Esophagus squamous epithelium (tissue), 5 donors: Measurements from ENCODE around the gene SLFN14. TPM values are rescaled to one million over a fixed set of nuclear protein-coding genes. Genes with fewer than 3 reads are reported as not detected.

ENCODE experiments used
- DNase-seq: peaks from one replicate; lab custom pipeline; 2025; lab: John Stamatoyannopoulos, UW
- H3K27ac ChIP-seq, 4 donors: fragments of 200-600 bp; sonication (generic); one replicate each; pipeline ENCODE4 v1.5.1; 2016 to 2019; ENCODE audit warnings: mild to moderate bottlenecking in 1 of 4
- H3K27me3 ChIP-seq, 4 donors: fragments of 200-600 bp; sonication (generic); 1 replicate in 3 of 4; 2 replicates in 1 of 4; pipeline versions ENCODE4 v1.5.1 to v1.6.0; 2017 to 2021; ENCODE audit warnings: antibody characterized with exemption in 1 of 4
- H3K36me3 ChIP-seq, 3 donors: fragments of 200-600 bp; sonication (generic); one replicate each; pipeline ENCODE4 v1.5.1; 2016 to 2019
- H3K4me1 ChIP-seq, 3 donors: fragments of 200-600 bp; sonication (generic); one replicate each; pipeline ENCODE4 v1.5.1; 2017 to 2019
- H3K4me3 ChIP-seq, 4 donors: fragments of 200-600 bp; sonication (generic); 1 replicate in 3 of 4; 2 replicates in 1 of 4; pipeline ENCODE4 v1.5.1; 2016 to 2019; ENCODE audit warnings: mild to moderate bottlenecking in 2 of 4, moderate library complexity in 1 of 4
- H3K9me3 ChIP-seq, 3 donors: fragments of 200-600 bp; sonication (generic); one replicate each; pipeline ENCODE4 v1.5.1; 2016 to 2019
- POLR2A ChIP-seq, 4 donors: fragments of 450-650 bp; IDR thresholded peaks; one replicate each; pipeline ENCODE4 v1.6.1; 2017; ENCODE audit warnings: antibody characterized with exemption in 4 of 4, mild to moderate bottlenecking in 4 of 4, moderate library complexity in 3 of 4
- WGBS, 2 donors: methylation state at CpG; one replicate each; pipeline ENCODE4 v1.1.5; 2018; 5-methylcytosine and 5-hydroxymethylcytosine counted together
- intact Hi-C: fragments of 100-400 bp; cut with DNase I; formaldehyde crosslinking; loops from one replicate; pipeline ENCODE4 v1.15.0; 2022
- total RNA-seq, 4 donors: library from RNA; depleted of rRNA; stranded (reverse); fragments of >200 nt; gene quantifications; one replicate each; pipeline ENCODE4 v1.1.0, GENCODE V29; 2016
- TF ChIP-seq, protein P1 (sequence below), 6 experiments: fragments of 450-650 bp in 4 of 6; fragments of 200-600 bp in 2 of 6; sonication (generic) in 2 of 6; IDR thresholded peaks; one replicate each; pipeline ENCODE4 v1.5.1; 2016 to 2019; ENCODE audit warnings: antibody characterized with exemption in 6 of 6, mild to moderate bottlenecking in 4 of 6, moderate library complexity in 4 of 6
- donor health status: DM: yes; HTN: yes; CAD: no.

The SLFN14 gene
- total RNA-seq, 4 donors from 2014 or later: not detected

DNA sequence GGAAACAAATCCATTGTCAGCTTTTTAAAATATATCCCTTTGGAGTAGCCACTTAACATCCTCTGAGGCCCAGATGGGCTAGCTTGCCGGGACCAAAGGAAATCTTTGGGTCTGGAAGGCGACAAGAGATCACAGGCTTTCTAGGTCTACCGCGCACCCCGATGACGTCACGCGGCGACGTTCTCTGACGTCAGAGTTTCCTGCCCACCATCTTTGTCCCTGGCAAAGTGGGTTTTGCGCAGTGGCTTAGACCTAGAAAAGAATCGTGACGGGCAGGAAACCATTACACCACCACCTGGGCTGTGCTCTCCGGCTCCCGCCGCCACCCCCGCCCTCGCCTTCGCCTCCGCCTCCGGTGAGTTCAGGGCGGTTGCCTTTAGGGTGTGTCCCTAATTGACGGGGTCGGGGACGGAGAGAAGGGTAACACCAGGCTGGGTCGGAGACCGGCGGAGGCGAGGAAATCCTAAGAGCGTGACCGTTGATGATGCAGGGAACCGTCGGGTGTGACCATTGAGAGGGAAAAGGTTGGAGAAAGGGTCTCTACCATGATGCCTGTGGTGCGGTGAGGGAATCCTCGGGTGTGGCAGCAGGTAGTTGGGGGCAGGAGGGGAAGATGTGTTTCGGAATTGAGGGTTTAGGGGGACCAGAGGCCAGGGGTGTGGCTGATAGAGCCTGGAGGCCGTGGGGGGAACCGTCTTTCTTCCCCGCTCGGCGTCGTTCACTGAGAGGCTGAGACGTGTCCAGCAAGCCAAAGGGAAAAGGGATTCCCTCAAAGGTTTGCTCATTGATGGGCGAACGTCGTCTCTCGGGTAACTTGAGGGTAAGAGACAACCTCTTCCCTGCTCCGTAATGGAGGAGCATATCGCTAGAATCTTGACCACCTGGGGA lies 26.7 kb upstream of the SLFN14 start, which contains the start of gene AP2B1:
TSS of gene AP2B1 (plus strand) at position 249 of the 888 bp plus-strand sequence. CDS start 6,709 bp downstream, outside the sequence.
- Histone ChIP-seq H3K27ac (peak within 1 kb of the TSS; percentile 88 to 95 (median 90)), H3K9me3 (no peaks in the 10 kb centered on the region), H3K36me3 (no peaks in the 10 kb centered on the region), H3K4me1 (peaks cover 10 to 49% (median 23%) of the 10 kb centered on the region in 3 donors), H3K4me3 (peak within 1 kb of the TSS; percentile 59 to 86 (median 74)), H3K27me3 (peaks cover 0 to 27% (median 0%) of the 10 kb centered on the region in 4 donors)
- WGBS, 2 donors: 0 to 1% methylated on average over 31 to 34 of the region's 50 CpGs
- DNase-seq: peak; percentile 52
- TF ChIP-seq, protein P1, sequence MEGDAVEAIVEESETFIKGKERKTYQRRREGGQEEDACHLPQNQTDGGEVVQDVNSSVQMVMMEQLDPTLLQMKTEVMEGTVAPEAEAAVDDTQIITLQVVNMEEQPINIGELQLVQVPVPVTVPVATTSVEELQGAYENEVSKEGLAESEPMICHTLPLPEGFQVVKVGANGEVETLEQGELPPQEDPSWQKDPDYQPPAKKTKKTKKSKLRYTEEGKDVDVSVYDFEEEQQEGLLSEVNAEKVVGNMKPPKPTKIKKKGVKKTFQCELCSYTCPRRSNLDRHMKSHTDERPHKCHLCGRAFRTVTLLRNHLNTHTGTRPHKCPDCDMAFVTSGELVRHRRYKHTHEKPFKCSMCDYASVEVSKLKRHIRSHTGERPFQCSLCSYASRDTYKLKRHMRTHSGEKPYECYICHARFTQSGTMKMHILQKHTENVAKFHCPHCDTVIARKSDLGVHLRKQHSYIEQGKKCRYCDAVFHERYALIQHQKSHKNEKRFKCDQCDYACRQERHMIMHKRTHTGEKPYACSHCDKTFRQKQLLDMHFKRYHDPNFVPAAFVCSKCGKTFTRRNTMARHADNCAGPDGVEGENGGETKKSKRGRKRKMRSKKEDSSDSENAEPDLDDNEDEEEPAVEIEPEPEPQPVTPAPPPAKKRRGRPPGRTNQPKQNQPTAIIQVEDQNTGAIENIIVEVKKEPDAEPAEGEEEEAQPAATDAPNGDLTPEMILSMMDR (IDR thresholded peaks at IDR 0.05): peak in 3 of 6 experiments; percentile 17 to 41 (median 25)
- TF ChIP-seq POLR2A (IDR thresholded peaks at IDR 0.05): peak in 3 of 4 donors; percentile 62 to 66 (median 65)
- intact Hi-C loops: no loop called here

DNA sequence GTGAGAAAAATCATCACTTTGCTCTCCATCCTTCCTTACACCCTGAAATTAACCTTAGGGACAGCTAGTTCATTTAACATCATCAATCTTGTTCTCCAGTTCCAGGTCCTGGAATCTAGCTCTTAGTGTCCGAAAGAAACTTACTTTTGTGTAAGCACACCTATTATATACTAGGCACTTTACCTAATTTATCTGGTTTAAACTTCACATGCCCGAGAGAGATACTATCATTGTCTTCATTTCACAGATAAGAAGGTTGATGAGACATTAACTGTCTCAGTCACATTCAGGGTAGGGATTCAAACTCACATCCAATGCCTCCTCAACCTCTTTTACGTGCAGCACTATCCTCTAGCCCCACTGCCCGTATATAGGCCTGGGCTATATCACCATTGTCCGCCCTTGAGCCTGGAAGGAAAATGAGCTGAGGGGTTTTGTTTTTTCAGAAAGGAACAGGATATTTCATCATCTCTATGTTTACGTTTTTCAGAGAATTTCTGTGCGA lies 26.0 kb upstream of the SLFN14 start:
- intact Hi-C loops: no loop called here
- Histone ChIP-seq H3K4me1 (peaks cover 10 to 49% (median 23%) of the 10 kb centered on the region in 3 donors), H3K27ac (peak overlapping the region; percentile 88 to 95 (median 90)), H3K4me3 (peak overlapping the region; percentile 59 to 86 (median 74)), H3K27me3 (peaks cover 0 to 27% (median 0%) of the 10 kb centered on the region in 4 donors), H3K36me3 (no peaks in the 10 kb centered on the region), H3K9me3 (no peaks in the 10 kb centered on the region)
- TF ChIP-seq POLR2A (IDR thresholded peaks at IDR 0.05): no peak
- TF ChIP-seq, protein P1 (IDR thresholded peaks at IDR 0.05): no peak
- DNase-seq: no peak
- WGBS, 2 donors: 32% methylated on average over 7 of the region's 7 CpGs

DNA sequence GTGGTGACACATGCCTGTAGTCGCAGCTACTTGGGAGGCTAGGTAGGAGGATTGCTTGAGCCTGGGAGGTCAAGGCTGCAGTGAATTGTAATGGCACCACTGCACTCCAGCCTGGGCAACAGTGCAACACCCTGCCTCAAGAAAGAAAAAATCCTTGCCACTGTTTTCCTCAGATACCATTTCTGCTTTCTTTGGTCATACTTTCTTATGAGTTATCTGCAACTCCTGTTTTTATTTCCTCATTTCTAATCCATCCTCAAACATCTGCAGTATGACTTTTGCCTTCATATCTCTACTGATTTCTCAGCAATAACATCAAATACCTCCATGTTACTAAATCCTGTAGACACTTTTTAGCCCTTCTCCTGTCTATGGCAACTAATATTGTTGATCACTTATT lies 23.4 kb upstream of the SLFN14 start:
- TF ChIP-seq, protein P1 (IDR thresholded peaks at IDR 0.05): no peak
- TF ChIP-seq POLR2A (IDR thresholded peaks at IDR 0.05): no peak
- intact Hi-C loops: no loop called here
- no peak for DNase-seq
- H3K4me3 ChIP-seq: no peak overlapping the region
- no peaks in the 10 kb centered on the region for H3K9me3 ChIP-seq
- no peak overlapping the region for H3K27ac ChIP-seq
- WGBS, 2 donors: 81 to 100% methylated on average over 1 of the region's 1 CpG
- peaks cover 10 to 32% (median 17%) of the 10 kb centered on the region in 3 donors for H3K4me1 ChIP-seq
- no peaks in the 10 kb centered on the region for H3K36me3 ChIP-seq
- peaks cover 0 to 27% (median 0%) of the 10 kb centered on the region in 4 donors for H3K27me3 ChIP-seq

DNA sequence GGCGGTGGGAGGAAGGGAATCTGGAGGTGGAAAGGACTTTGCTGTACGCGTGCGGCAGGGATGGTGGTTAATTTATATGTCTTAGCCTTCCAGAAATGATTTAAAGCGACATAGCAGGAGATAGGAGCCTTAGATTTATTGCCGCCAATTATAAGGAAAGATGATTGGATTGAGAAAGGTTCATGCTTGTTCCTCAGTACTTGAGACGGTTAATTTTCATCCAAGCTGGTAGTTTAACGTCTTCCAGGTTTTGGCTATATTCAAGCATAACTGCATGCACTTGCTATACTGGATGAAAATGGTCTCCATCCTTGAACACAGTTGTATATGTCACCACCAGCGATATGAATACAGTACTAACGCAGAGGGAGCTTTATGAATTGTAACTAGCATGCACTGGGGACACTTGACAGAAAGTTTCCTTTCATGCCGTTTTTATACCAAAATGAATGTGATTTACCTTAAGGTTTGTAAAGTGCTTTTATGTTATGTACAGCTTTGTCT lies 18.4 kb upstream of the SLFN14 start:
- Histone ChIP-seq H3K4me1 (peaks cover 16 to 26% (median 16%) of the 10 kb centered on the region in 3 donors), H3K4me3 (peak overlapping the region; percentile 56 to 91 (median 78)), H3K27ac (peak overlapping the region; percentile 86 to 96 (median 90)), H3K36me3 (peaks cover 0 to 21% (median 11%) of the 10 kb centered on the region in 3 donors), H3K9me3 (no peaks in the 10 kb centered on the region), H3K27me3 (peaks cover 0 to 8% (median 0%) of the 10 kb centered on the region in 4 donors)
- intact Hi-C loops: no loop called here
- TF ChIP-seq POLR2A (IDR thresholded peaks at IDR 0.05): no peak
- TF ChIP-seq, protein P1 (IDR thresholded peaks at IDR 0.05): no peak
- no peak for DNase-seq
- 3% methylated on average over 11 of the region's 11 CpGs for WGBS, 2 donors
